ENCODE measurements around the gene MIS18BP1.
"Not testable (repeated sequence)": the region's sequence is repeated elsewhere in the genome, so short reads cannot be mapped to it uniquely, and the experiment has no call there.

The MIS18BP1 gene

GRCh38 chr14:45242706-45243105 is 10.3 kb downstream of the MIS18BP1 start:
- no peak for DNase-seq

- no peak for DNase-seq
Observed at GRCh38 chr14:45238988-45239387, 14.0 kb downstream of the MIS18BP1 start.

- DNase-seq = no peak
Observed at GRCh38 chr14:45227566-45227965, 25.4 kb downstream of the MIS18BP1 start.

- DNase-seq = no peak
Observed at GRCh38 chr14:45222485-45223262, 30.3 kb downstream of the MIS18BP1 start.

- not testable (repeated sequence) for DNase-seq
Observed at GRCh38 chr14:45214341-45214740, 38.7 kb downstream of the MIS18BP1 start.

GRCh38 chr14:45213716-45214115 is 39.3 kb downstream of the MIS18BP1 start:
- DNase-seq = not testable (repeated sequence)

GRCh38 chr14:45212231-45212630 is 40.8 kb downstream of the MIS18BP1 start:
- no peak for DNase-seq

GRCh38 chr14:45211295-45211694 is 41.7 kb downstream of the MIS18BP1 start:
- no peak for DNase-seq

GRCh38 chr14:45210159-45210558 is 42.8 kb downstream of the MIS18BP1 start:
- DNase-seq = no peak

- no peak for DNase-seq
Observed at GRCh38 chr14:45204241-45204640, 48.8 kb downstream of the MIS18BP1 start.

GRCh38 chr14:45201905-45202304 is 51.1 kb downstream of the MIS18BP1 start:
- DNase-seq = no peak

GRCh38 chr14:45199230-45199629 is 53.8 kb downstream of the MIS18BP1 start:
- DNase-seq = no peak

GRCh38 chr14:45198551-45198950 is 54.5 kb downstream of the MIS18BP1 start:
- no peak for DNase-seq

GRCh38 chr14:45194964-45195363 is 58.0 kb downstream of the MIS18BP1 start:
- no peak for DNase-seq

GRCh38 chr14:45185100-45185814 is 67.7 kb downstream of the MIS18BP1 start:
- no peak for DNase-seq

- DNase-seq = no peak
Observed at GRCh38 chr14:45181806-45182205, 71.2 kb downstream of the MIS18BP1 start.

- DNase-seq = no peak
Observed at GRCh38 chr14:45181329-45181728, 71.7 kb downstream of the MIS18BP1 start.

- DNase-seq = no peak
Observed at GRCh38 chr14:45177076-45177475, 75.9 kb downstream of the MIS18BP1 start.

- no peak for DNase-seq
Observed at GRCh38 chr14:45169906-45170305, 83.1 kb downstream of the MIS18BP1 start.

- DNase-seq = no peak
Observed at GRCh38 chr14:45156067-45156466, 96.9 kb downstream of the MIS18BP1 start.
